ENCODE data around the gene GNAT1.
"Not testable (repeated sequence)": the region's sequence is repeated elsewhere in the genome, so short reads cannot be mapped to it uniquely, and the experiment has no call there.

Gene GNAT1

DNA sequence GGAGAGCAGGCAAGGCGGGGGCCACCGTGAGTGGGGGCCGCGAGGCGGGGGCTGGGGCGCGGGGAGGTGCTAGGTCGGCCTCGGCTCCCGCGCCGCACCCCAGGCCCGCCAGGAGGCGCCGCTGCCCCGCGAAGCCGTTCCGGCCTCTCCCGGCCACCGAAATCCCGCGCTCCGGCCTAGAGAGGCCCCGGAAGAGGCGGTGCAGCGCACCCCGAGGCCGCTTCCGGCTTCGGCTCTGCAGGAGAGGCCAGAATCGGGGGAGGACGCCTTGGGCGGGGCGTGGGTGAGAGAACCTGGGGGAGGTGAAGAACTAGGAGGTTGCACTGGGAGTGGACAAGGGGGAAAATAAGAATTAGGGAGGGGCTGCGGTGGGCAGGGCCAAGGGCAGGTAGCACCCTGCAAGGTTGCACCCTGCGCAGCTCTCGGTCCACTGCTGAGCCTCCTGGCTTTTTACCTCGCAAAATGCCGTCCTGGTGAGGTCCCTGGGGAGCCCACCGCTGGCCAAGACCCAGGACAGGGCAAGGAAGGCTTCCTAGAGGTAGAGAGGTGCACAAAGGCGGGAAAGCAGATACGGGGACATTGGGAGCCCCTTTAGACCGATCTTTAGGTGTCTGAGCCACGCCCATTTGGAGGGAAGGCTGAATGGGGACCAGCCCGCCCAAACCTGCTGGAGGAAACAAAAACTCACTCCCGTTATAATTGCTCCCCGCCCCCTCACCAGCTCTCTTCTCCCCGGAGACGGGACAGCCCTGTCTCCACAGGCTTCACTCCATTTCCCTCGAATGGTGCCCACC, 36.2 kb downstream of the GNAT1 start:
- TF ChIP-seq CTCF (IDR thresholded peaks at IDR 0.05; ENCODE audit: low read length, missing control alignments), result peak; percentile 32
- peak; percentile 90 for DNase-seq (ENCODE audit: low read depth)
- peak overlapping the region; percentile 72 for H3K4me3 ChIP-seq (replicated peaks; ENCODE audit: low read depth, low read length)

- DNase-seq (ENCODE audit: low read depth), result not testable (repeated sequence)
- H3K4me3 ChIP-seq (replicated peaks; ENCODE audit: low read depth, low read length), result peak overlapping the region; percentile 72
These were observed 36.9 kb downstream of the GNAT1 start for GRCh38 chr3:50228184-50228763.

DNA sequence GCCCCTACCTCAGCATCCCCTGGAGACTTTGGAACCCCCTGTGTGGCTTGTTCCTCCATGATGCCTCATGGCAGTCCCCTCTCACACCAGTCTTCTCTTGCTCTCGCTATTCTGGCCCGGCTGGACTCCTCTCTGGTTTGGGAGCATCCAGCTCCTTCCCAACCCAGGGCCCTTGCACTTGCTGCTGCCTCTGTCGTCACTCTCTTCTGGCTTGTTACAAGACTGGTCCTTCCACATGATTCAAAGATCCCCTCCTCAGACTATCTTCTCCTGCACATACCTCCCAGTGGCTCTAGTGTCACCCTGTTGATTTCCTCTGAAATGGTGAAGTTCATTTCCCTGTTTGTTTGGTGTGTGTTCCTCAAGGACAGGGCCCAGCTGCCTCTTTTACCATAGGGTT, 38.1 kb downstream of the GNAT1 start:
- no peak for TF ChIP-seq CTCF (IDR thresholded peaks at IDR 0.05; ENCODE audit: low read length, missing control alignments)
- no peak for DNase-seq (ENCODE audit: low read depth)
- no peak overlapping the region for H3K4me3 ChIP-seq (replicated peaks; ENCODE audit: low read depth, low read length)

DNA sequence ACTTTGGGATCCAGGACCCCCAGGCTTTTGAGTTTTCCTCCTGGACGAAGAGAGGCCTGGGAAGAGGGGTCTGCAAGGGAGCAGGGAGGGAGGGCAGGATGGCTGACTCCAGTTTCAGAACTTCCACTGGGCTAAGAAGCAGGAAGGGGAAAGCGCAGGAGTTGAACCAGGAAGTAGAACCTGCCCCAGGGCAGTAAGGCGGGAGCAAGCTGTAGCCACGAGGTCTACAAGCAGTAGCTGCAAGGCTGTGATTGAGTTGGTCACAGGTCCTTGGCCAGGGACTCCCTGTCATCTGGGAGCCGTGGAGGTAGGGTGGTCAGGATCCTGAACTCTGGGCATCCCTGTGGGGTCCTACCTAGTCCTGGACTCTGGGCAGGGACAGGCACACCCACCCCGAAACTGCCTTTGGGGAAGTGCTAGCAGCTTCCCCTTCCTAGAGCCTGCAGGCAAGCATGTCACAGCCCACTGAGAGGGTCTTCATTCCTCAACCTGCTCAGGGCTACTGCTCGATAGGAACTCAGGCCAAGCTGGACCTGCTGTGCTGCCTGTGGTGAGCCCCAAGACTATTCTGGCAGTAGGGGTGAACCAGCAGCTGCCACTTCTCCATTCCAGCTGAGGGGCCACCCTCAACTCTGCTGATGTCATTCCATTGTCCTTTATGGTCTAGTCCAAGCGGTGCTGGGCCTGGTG, 38.8 kb downstream of the GNAT1 start:
- no peak overlapping the region for H3K4me3 ChIP-seq (replicated peaks; ENCODE audit: low read depth, low read length)
- no peak for TF ChIP-seq CTCF (IDR thresholded peaks at IDR 0.05; ENCODE audit: low read length, missing control alignments)
- no peak for DNase-seq (ENCODE audit: low read depth)

- peak; percentile 30 for DNase-seq (ENCODE audit: low read depth)
- H3K4me3 ChIP-seq (replicated peaks; ENCODE audit: low read depth, low read length), result no peak overlapping the region
- TF ChIP-seq CTCF (IDR thresholded peaks at IDR 0.05; ENCODE audit: low read length, missing control alignments), result no peak
These were observed 39.4 kb downstream of the GNAT1 start for GRCh38 chr3:50230794-50231125.

DNA sequence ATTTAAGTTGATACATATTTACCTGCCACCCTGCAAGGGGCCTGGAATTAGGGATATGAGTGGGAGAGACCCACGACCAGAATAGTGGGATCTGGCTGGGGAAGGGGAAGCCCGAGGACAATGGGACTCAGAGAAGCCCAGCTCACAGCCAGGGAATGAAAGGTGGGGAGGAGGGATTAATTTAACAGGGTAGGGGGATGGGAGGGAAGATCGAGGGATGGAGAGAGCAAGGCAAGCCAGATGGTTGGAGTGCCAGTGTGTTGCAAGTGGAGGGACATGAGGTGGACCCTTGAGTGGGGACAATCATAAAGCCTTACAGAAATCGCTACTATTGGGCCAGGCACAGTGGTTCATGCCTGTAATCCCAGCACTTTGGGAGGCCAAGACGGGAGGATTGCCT, 40.2 kb downstream of the GNAT1 start:
- no peak for TF ChIP-seq CTCF (IDR thresholded peaks at IDR 0.05; ENCODE audit: low read length, missing control alignments)
- no peak for DNase-seq (ENCODE audit: low read depth)
- H3K4me3 ChIP-seq (replicated peaks; ENCODE audit: low read depth, low read length), result no peak overlapping the region

GRCh38 chr3:50232303-50232702, 40.9 kb downstream of the GNAT1 start:
- no peak overlapping the region for H3K4me3 ChIP-seq (replicated peaks; ENCODE audit: low read depth, low read length)
- TF ChIP-seq CTCF (IDR thresholded peaks at IDR 0.05; ENCODE audit: low read length, missing control alignments), result no peak
- DNase-seq (ENCODE audit: low read depth), result no peak
